Inferior parietal cortex (tissue), 1 donor: Measurements from ENCODE around the gene HLA-B.
"Not testable (repeated sequence)": the region's sequence is repeated elsewhere in the genome, so short reads cannot be mapped to it uniquely, and the experiment has no call there.

Experiments
- DNase-seq: peaks from one replicate; pipeline ENCODE4 v3.0.0-alpha.2; 2016; ENCODE audit errors: extremely low spot score

The HLA-B gene

DNA sequence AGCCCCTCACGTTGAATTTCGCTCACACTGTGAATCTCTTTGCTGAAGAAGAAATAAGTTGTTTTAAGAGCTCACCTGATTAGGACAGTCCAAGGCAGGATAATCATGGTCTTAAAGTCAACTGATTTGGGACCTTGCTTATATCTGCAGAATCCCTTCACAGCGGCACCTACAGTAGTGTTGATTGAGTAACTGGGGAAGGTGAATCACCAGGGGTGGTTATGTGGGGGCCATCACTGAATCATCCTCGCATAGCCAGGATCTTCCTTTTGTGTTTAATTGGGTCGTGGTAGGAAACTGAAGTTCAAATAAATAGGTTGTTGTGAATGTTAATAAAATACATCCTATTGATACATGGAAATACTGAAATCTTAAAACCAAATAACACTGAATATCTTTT, 26.2 kb upstream of the HLA-B start:
- DNase-seq, result no peak

DNA sequence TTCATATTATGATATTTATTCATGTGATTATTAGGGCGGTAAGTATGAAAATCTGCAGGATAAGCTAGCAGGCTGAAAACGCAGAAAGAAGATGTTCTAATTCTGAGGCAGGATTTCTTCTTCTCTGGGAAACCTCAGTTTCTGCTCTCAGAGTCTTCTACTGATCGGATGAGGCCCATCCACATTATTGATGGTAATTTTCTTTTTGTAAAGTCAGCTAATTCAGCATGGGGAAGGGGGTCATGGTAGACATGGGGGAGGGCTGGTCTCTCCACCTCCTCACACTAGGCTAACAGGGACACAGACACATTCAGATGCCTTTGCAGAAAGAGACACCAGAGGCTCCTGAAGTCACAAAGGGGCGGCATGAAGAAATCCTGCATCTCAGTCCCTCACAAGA, 24.7 kb upstream of the HLA-B start:
- no peak for DNase-seq

DNA sequence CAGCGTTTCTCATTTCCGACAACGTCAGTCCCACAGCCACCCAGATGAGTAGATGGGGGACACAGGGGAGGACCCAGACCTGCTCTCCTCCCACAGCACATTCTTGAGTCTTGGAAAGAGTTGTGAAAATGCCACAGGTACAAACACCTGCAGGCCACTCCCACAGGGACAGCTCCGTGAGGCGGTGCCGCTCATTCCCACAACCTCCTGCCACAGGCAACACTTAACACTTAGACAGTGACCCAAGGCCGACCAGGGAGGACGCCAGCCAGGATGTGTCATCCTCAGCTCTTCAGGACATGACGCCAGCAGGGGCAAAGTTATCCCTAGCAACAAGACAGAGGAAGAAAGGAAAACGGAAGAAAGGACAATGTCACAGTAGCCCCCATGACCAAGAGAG, 22.9 kb upstream of the HLA-B start:
- no peak for DNase-seq

DNA sequence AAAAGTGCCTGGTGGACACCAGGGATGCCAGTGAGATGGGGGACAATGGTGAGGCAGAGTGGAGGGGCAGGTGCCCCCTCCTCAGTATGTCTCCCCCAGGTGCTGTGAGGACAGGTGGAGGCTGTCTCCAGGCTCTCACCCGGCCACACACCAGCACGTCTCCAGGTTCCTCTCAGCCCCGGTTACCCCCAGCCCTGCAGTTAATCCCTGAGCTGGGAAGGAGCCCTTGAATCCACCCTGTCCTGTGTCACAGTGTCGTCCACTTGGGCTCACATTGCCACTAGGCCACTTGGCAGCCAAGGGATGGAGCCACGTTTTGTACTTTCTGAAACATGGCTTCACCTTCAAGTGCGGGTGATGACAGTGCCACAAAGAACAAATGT, 21.7 kb upstream of the HLA-B start:
- no peak for DNase-seq

DNA sequence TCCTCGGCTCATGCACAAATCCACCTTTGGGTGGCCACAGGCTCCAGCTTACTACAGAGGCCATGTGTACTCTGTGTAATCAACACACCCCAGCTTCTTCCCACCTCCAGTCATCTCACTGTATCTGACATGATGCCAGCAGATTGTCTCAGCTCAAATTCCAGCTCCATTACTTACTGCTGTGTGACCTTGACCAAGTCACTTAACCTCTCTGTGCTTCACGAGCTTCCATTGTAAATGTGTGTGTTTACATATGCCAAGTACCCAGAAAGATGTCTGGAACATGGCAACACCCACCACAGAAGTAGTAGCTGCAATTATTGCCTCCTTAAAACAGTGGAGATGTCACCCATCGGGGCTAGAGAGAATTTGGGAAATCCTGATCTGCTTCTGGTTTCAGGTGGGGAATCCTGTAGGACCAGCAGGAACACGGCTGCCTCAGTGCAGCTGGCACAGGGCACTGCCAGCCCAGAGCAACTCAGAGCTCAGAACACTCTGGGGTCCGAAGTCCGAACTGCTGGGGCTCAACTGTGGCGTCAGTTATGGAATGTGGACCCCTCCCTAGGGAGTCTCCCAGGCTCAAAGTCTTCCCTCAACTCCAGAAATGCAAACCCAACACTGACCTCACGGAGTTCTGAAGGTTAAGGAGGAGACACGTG, 21.2 kb upstream of the HLA-B start:
- DNase-seq, result no peak

DNA sequence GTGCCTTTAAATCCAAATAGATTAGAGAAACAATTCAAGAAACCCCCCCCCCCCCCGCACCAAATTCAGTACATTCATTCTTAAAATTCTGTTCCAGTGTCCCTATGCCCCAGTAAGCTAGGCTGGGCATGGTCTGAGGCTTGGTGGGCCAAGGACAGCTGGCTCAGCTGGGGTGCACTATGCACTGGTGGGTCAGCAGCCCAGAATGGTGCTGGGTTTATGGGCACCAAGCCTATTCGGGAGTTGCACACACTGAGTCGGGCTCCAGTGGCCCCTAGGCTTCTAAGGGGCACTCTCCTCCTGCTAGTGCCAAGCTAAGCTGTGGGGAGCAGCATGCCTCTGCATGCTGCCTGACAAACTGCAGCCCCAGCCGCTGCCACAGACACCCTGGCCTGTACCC, 20.1 kb upstream of the HLA-B start:
- no peak for DNase-seq

DNA sequence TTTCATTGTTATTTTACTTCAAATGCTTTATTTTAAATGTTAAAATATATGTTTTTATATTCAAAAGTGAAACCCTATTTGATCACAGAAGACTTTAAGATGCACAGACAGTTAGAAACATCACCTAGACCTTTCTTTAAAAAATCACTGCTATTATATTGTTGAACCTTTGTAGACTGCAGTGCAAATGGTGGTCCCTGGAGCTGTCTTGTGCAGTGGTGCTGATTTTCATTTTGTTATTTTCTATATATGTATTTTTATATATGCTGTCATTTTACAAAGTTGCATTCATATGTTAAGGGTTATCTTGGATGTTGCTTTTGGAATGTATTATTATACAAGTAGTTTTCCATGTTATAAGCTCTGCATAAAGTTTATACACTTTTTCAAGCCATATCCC, 18.7 kb upstream of the HLA-B start:
- DNase-seq, result no peak

DNA sequence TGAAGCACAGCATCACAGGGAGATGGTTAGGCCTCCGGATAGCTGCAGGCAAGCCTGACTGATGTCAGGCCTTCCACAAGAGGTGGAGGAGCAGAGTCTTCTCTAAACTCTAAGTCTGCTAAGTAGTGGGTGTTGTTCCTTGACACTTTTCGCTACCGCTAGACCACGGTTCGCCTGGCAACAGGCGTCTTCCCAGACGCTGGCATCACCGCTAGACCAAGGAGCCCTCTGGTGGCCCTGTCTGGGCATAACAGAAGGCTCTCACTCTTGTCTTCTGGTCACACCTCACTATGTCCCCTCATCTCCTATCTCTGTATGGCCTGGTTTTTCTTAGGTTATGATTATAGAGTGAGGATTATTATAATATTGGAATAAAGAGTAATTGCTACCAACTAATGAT, 17.1 kb upstream of the HLA-B start:
- DNase-seq, result not testable (repeated sequence)

DNA sequence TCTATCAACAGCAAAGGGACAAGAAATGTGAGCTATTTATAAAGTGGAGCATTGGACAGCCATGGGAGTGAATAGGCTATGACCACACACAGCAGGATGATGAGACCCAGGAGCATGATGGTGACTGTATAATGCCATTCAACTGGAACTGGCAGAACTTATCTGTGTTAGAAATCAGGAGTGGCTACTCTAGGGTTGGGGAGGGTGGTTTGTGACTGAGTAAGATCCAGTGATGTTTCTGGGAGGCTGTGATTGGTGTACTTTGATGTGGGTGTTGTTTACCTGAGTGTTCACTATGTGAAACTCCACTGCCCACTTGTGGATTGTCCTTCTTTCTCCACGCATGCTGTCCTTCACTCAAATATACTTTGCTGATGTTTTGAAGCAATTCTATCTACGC, 11.5 kb upstream of the HLA-B start:
- no peak for DNase-seq

DNA sequence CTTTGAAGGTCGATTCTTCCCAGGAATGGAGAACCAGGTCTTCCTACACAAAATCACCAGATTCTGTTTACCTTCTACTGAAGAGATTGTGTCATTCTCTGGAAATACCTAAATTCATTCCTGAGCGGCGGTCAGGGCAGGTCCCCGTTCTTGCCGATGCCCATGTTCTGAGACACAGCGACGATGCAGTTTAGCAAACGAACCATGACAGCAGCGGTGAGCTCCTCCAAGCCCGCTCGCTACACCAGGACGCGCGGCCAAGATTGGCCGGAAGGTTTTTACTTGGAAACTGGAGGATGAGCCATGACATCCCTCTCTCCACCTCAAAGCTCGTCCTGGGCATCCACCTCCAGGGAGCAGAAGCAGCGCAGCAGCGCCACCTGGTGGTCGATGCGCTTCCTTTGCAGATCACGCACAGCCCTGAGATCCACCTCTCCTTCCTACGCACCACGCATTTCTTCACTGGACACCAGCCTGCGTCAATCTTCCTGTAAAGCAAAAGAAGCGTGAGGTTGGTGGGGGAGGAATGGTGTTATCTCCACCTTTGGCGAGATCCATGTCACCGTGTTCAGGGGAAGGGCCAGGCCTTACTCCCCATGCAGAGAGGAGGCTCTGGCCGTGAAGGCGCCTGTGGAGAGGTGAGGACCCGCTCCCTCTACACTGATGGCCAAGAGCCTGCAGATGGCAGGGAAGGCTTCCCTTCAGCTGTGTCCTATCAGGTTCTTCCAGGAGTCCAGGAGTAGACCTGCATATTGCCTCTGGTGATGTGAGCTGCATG, 9.9 kb upstream of the HLA-B start:
- peak; percentile 94 for DNase-seq

DNA sequence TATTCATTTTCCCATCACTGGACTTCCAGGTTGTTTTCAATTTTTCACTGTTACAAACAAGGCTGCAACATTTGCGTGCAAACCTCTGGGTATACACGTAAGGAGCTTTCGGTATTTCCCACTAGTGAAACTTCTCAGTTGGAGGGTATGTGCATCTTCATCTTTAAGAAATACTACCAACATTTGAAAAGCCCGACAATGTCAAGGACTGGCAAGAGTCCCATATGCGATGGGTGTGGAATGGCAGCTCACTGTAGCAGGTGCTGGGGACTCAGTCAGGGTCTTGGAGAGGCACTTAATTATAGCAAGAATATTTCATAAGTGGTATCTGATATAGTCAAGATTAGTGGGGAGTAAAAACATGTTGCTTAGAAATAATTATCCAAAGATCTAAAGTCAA, 8.9 kb upstream of the HLA-B start:
- DNase-seq, result no peak

DNA sequence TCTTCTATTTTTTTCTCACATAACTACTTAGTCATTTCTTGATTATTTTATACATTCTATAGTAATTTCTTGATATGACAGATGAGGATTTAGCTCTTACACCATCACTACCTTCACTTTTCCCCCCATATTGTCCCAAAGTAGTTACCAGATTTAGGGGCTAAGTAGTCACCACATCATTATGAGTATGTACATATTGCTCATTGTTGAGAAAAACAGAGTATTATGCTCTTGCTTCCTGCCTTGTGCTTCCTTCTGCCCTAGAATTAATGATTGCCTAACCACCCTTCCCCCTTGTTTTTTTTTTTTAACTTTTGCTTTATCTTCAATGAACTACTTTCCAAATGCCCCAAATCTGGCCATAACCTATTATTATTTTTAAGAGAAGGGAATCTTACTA, 6.8 kb upstream of the HLA-B start:
- DNase-seq, result no peak

DNA sequence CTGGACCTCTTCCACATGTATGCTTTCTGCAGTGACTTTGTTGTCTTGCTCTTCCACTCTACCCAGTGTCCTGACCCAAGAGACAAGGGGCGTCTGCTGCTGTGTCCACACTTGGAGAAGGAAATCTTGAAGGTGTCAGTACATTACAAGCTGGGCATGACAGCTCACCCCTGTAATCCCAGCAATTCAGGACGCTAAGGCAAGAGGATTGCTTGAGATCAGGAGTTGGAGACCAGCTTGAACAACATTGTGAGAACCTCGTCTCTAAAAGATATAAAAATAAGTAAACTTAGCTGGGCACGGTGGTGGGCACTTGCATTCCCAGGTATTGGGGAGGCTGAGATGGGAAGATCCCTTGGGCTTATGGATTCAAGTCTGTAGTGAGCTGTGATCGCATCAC, 5.8 kb upstream of the HLA-B start:
- no peak for DNase-seq

DNA sequence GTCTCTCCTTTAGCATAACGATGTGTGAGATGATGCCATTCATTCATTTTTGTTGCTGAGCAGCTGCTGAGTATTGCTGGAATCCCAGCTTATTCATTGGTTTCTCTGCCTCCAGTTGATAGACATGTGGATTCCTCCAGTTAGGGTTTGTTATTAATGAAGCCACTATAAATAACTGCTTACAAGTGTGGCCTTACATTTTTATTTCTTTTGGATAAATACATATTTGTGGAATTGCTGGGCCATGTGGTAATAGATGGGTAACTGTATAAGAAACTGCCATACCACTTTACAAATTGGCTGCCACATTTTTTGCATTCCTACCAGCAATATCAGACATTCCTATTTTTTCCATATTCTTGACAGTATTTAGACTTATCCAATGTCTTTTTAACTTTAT, 2.6 kb upstream of the HLA-B start:
- DNase-seq, result no peak

DNA sequence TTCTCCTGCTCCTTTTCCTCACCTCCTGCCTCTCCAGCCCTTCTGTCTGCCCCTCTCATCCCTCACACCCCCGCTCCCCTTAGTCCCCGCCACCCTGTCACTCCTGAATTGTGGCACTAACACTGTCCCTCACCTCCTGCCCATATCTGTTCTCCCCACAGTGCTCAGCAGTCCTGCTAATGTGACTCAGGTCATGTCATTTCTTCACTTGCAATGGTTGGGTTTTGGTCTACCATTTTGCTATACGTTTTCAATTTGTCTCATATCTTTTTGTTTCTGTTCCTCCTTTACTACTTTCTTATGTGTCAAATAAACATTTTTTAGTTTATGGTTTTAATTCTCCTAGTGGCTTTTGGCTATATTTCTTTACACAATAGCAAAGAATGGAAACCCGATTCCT, 1.3 kb upstream of the HLA-B start:
- DNase-seq, result no peak

DNA sequence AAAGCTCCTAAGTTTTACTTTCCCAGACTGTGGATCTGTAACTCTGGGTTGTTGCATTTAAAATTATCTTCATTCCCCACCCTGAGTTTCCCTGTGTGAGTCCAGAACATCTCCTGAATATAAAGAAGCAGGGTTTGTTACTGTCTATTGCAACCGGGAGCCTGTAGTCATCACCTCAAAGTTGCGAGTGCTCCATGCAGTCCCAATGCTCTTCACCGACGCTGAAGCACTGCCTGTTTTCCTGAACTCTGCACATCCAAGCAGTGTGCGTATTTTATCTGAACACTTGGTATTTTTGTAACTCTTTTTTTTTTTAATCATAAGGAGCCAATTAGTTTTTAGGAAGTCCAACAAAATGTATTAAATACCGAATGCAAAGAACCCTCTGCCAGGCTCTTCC, 907 bp upstream of the HLA-B start:
- DNase-seq, result no peak

DNA sequence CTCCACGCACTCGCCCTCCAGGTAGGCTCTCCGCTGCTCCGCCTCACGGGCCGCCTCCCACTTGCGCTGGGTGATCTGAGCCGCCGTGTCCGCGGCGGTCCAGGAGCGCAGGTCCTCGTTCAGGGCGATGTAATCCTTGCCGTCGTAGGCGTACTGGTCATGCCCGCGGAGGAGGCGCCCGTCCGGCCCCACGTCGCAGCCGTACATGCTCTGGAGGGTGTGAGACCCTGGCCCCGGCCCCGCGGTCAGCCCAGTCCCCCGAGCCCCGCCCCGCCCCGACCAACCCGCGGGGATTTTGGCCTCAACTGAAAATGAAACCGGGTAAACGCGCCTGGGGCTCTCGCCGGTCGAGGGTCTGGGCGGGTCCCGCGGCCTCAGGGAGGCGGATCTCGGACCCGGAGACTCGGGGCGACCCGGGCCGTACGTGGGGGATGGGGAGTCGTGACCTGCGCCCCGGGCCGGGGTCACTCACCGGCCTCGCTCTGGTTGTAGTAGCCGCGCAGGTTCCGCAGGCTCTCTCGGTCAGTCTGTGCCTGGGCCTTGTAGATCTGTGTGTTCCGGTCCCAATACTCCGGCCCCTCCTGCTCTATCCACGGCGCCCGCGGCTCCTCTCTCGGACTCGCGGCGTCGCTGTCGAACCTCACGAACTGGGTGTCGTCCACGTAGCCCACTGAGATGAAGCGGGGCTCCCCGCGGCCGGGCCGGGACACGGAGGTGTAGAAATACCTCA, 598 bp downstream of the HLA-B start:
- DNase-seq, result no peak

DNA sequence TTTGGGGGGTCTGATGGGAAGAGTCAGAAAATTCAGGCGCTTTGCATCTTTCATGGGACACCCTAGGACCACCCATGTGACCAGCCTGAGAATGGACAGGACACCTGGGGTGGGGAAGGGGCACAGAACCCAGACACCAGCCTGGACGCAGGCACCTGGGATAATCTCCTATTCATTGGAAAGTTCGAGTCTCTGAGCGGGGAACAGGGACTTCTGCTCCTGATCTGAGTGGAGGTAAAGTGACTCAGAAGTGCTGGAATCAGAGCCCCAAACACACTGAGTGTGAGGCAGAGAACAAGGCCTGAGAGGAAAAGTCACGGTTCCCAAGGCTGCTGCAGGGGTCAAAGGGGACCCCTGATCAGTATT, 1.4 kb downstream of the HLA-B start:
- no peak for DNase-seq

DNA sequence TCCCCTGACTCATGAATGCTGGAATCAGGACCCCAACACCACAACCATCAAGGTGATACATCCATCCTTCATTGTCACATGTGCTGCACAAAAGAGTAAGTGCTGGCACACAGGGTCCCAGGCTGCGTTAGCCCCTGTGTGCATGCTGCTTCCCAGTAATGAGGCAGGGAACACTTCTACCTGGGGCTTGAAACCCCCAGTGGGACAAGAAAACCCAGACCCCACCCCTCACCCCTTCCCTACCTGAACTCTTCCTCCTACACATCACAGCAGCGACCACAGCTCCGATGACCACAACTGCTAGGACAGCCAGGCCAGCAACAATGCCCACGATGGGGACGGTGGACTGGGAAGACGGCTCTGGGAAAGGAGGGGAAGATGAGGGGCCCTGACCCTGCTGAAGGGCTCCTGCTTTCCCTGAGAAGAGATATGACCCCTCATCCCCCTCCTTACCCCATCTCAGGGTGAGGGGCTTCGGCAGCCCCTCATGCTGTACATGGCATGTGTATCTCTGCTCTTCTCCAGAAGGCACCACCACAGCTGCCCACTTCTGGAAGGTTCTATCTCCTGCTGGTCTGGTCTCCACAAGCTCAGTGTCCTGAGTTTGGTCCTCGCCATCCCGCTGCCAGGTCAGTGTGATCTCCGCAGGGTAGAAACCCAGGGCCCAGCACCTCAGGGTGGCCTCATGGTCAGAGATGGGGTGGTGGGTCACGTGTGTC, 2.0 kb downstream of the HLA-B start:
- DNase-seq, result no peak

DNA sequence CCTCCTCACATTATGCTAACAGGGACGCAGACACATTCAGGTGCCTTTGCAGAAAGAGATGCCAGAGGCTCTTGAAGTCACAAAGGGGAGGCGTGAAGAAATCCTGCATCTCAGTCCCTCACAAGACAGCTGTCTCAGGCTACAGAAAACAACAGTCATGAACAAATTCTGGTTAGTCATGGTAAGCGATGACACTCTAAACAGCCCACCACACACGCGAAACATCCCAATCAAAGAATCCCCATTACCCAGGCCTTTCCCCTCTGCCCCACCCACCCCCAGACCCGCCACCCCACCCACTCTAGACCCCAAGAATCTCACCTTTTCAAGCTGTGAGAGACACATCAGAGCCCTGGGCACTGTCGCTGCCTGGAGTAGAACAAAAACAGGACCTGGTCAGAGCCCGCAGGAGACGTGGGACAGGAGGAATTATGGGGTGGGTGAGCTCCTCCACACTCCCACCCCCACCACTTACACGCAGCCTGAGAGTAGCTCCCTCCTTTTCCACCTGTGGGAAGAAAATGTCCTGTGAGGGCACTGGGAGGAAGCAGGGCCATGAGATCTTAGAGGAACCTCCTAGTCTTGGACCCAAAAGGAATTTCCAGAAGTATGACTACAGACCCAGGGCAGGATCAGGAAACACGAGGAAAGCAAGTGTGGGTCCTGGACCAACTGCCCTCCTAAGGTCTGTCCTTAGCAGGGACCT, 2.7 kb downstream of the HLA-B start:
- DNase-seq, result no peak

DNA sequence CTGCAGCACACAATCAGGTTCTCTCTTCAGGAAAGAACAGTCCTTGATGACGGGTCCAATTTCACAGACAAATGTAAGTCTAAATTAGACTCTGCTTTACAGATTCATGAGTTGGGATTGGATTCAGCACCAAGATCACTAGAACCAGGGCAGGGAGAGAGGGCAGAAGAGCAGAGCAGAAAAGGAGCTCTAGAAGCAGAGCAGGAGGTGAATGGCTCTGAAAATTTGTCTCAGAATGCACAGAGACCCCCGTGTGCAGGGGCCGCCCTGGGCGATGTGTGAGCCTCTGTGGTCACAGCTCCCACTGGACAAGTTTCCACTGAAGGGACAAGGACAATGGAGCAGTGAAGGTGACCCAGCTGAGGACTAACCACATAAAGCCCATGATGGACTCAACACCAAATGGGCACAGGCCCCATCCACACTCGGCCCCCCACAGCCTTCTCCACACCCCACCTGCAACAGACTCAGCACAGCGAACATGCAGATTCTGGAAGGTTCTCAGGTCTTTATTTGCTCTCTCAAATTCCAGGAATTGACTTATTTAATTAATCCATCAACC, 3.5 kb downstream of the HLA-B start:
- no peak for DNase-seq
